ENCODE measurements around the gene DUS1L.

Gene DUS1L

GRCh38 chr17:82100502-82101298, 35.1 kb upstream of the DUS1L start:
- no peak for DNase-seq

- peak in 2 of 3 donors; percentile 5 to 24 for DNase-seq
Measured at GRCh38 chr17:82098939-82099763, 33.5 kb upstream of the DUS1L start.

- DNase-seq: peak; percentile 97 to 100 (median 98)
Measured at GRCh38 chr17:82098169-82098938, 32.8 kb upstream of the DUS1L start, which contains the start of gene FASN. Gene FASN, minus strand, starts transcription at chr17:82098236. Its CDS starts 1,791 bp downstream, at chr17:82096445.

- no peak for DNase-seq
Measured at GRCh38 chr17:82097919-82098168, 32.2 kb upstream of the DUS1L start.

GRCh38 chr17:82097184-82097918, 31.7 kb upstream of the DUS1L start:
- peak; percentile 42 to 78 (median 56) for DNase-seq

- no peak for DNase-seq
Measured at GRCh38 chr17:82096709-82097183, 31.1 kb upstream of the DUS1L start.

GRCh38 chr17:82095777-82096708, 30.4 kb upstream of the DUS1L start:
- DNase-seq: no peak

GRCh38 chr17:82094931-82095776, 29.6 kb upstream of the DUS1L start:
- DNase-seq: no peak

GRCh38 chr17:82092995-82093751, 27.6 kb upstream of the DUS1L start:
- no peak for DNase-seq

GRCh38 chr17:82092628-82092994, 27.0 kb upstream of the DUS1L start:
- no peak for DNase-seq

- no peak for DNase-seq
Measured at GRCh38 chr17:82092094-82092586, 26.5 kb upstream of the DUS1L start.

GRCh38 chr17:82091264-82092066, 25.9 kb upstream of the DUS1L start:
- DNase-seq: no peak

GRCh38 chr17:82090549-82091263, 25.1 kb upstream of the DUS1L start:
- DNase-seq: no peak

- DNase-seq: no peak
Measured at GRCh38 chr17:82089723-82090548, 24.3 kb upstream of the DUS1L start.

GRCh38 chr17:82088838-82089722, 23.5 kb upstream of the DUS1L start:
- DNase-seq: no peak
